Spleen (tissue), 11 donors: Measurements from ENCODE around the gene ADD1. TPM values are rescaled to one million over a fixed set of nuclear protein-coding genes. Genes with fewer than 3 reads are reported as not detected.

ENCODE experiments used
- DNase-seq: peaks from one replicate; pipeline ENCODE4 v3.0.0-alpha.2; 2020
- H3K27ac ChIP-seq, 8 donors: fragments of 200-600 bp; sonication (generic) in 7 of 8; 1 replicate in 4 of 8; 2 replicates in 4 of 8; pipeline versions ENCODE4 v1.5.0 to v1.8.0; 2016 to 2021; ENCODE audit warnings: inconsistent platforms in 4 of 8, mild to moderate bottlenecking in 4 of 8, moderate library complexity in 1 of 8
- H3K27me3 ChIP-seq, 7 donors: fragments of 200-600 bp; sonication (generic) in 6 of 7; replicated peaks in 1 of 7; 1 replicate in 4 of 7; 2 replicates in 3 of 7; pipeline versions ENCODE4 v1.5.0 to v1.8.0; 2016 to 2021; ENCODE audit warnings: inconsistent platforms in 3 of 7, mild to moderate bottlenecking in 1 of 7
- H3K36me3 ChIP-seq, 6 donors: fragments of 200-600 bp; sonication (generic) in 5 of 6; 1 replicate in 4 of 6; 2 replicates in 2 of 6; pipeline versions ENCODE4 v1.5.0 to v1.8.0; 2016 to 2021; ENCODE audit warnings: inconsistent platforms in 2 of 6
- H3K4me1 ChIP-seq, 6 donors: fragments of 200-600 bp; sonication (generic) in 5 of 6; 1 replicate in 3 of 6; 2 replicates in 3 of 6; pipeline versions ENCODE4 v1.5.0 to v1.8.0; 2016 to 2021; ENCODE audit warnings: inconsistent platforms in 3 of 6
- H3K4me3 ChIP-seq, 8 donors: fragments of 200-600 bp; sonication (generic) in 7 of 8; 1 replicate in 4 of 8; 2 replicates in 4 of 8; pipeline versions ENCODE4 v1.5.0 to v1.8.0; 2016 to 2021; ENCODE audit warnings: inconsistent platforms in 4 of 8, mild to moderate bottlenecking in 4 of 8, moderate library complexity in 2 of 8
- H3K9me3 ChIP-seq, 8 donors: fragments of 200-600 bp; sonication (generic) in 7 of 8; 1 replicate in 4 of 8; 2 replicates in 4 of 8; pipeline versions ENCODE4 v1.5.0 to v1.8.0; 2016 to 2021; ENCODE audit warnings: inconsistent platforms in 4 of 8
- CTCF ChIP-seq, 11 experiments: fragments of 200-600 bp in 7 of 11; fragments of 450-650 bp in 4 of 11; sonication (generic) in 4 of 11; IDR thresholded peaks in 8 of 11; conservative IDR thresholded peaks in 3 of 11; 1 replicate in 7 of 11; 2 replicates in 4 of 11; pipeline versions ENCODE4 v1.4.0 to v1.8.0; 2016 to 2021; ENCODE audit warnings: antibody characterized with exemption in 11 of 11, inconsistent platforms in 4 of 11, mild to moderate bottlenecking in 1 of 11
- POLR2A ChIP-seq, 3 donors: fragments of 450-650 bp; IDR thresholded peaks; one replicate each; pipeline ENCODE4 v1.5.1; 2017; ENCODE audit warnings: antibody characterized with exemption in 3 of 3, mild to moderate bottlenecking in 1 of 3
- POLR2AphosphoS5 ChIP-seq, 3 donors: sonication (generic); formaldehyde crosslinking; IDR thresholded peaks; one replicate each; pipeline ENCODE4 v1.5.1; 2017; ENCODE audit warnings: antibody characterized with exemption in 3 of 3
- WGBS, 5 donors: extraction: QIAGEN DNeasy Blood & Tissue Kit in 3 of 5; methylation state at CpG; one replicate each; pipeline versions ENCODE4 v1.1.5 to v1.1.7; 2013 to 2018; 5-methylcytosine and 5-hydroxymethylcytosine counted together
- intact Hi-C: fragments of 100-400 bp; cut with DNase I; formaldehyde crosslinking; loops from one replicate; pipeline ENCODE4 v1.15.0; 2023; ENCODE audit warnings: low total_unique reads
- polyA plus RNA-seq, 3 donors: library from polyadenylated mRNA; stranded (reverse); fragments of 200-250 nt; gene quantifications; one replicate each; pipeline ENCODE4 v1.2.1, GENCODE V29; 2013
- total RNA-seq, 7 donors: library from RNA; depleted of rRNA in 3 of 7; stranded (reverse); fragments of >200 nt in 3 of 7; fragmentation: NEBNext Ultra II Directional in 4 of 7; extraction: Animal tissue kit (Norgen Biotek cat#: 25700) in 4 of 7; gene quantifications; one replicate each; pipeline versions ENCODE4 v1.1.0 to v1.2.1, GENCODE V29; 2016 to 2021
- donor health status: healthy with polysubstance abuse.
- donor health status: DM: no; HTN: no; CAD: no; lungs with moderate emphysema.
- donor health status: DM: no; HTN: no; CAD: no.
- donor health status: Bipolar disorder and iron deficiency.
- donor health status: healthy.
- donor health status: DM: no; HTN: no; CAD: no.
- donor health status: DM: yes; HTN: yes; CAD: no.

ADD1 gene
- total and polyA plus RNA-seq, 10 donors, result 175 to 348 (median 265) TPM

- no peak for TF ChIP-seq CTCF (IDR thresholded peaks at IDR 0.05 in 8 of 11, conservative IDR thresholded peaks at IDR 0.05 in 3 of 11)
- no peak for TF ChIP-seq POLR2A (IDR thresholded peaks at IDR 0.05)
- no peak for TF ChIP-seq POLR2AphosphoS5 (IDR thresholded peaks at IDR 0.05)
- peak overlapping the region in 4 of 8 donors; percentile 0 to 92 (median 80) for H3K4me3 ChIP-seq
- peaks cover 0 to 51% (median 44%) of the 10 kb centered on the region in 6 donors for H3K36me3 ChIP-seq
- no peaks in the 10 kb centered on the region for H3K9me3 ChIP-seq
- peak; percentile 82 for DNase-seq
- H3K27ac ChIP-seq, result peak overlapping the region; percentile 64 to 96 (median 93)
- intact Hi-C loops, result loop anchor here (10.0 kb wide), 1 partner anchor 178 kb away; the partner anchor contains the start of gene TNIP2
- WGBS, 5 donors, result 58 to 85% (median 70%) methylated on average over 10 to 18 of the region's 18 CpGs
- peaks cover 40 to 77% (median 60%) of the 10 kb centered on the region in 6 donors for H3K4me1 ChIP-seq
- H3K27me3 ChIP-seq, result no peaks in the 10 kb centered on the region
Observed at GRCh38 chr4:2932321-2932950, 88.8 kb downstream of the ADD1 start.

GRCh38 chr4:2932951-2933565 is 89.4 kb downstream of the ADD1 start:
- Histone ChIP-seq H3K27ac (peak overlapping the region; percentile 64 to 96 (median 93)), H3K27me3 (no peaks in the 10 kb centered on the region), H3K4me3 (peak overlapping the region; percentile 71 to 97 (median 88)), H3K4me1 (peaks cover 40 to 83% (median 64%) of the 10 kb centered on the region in 6 donors), H3K36me3 (peaks cover 0 to 51% (median 42%) of the 10 kb centered on the region in 6 donors), H3K9me3 (no peaks in the 10 kb centered on the region)
- 52 to 84% (median 69%) methylated on average over 10 to 15 of the region's 15 CpGs for WGBS, 5 donors
- intact Hi-C loops, result loop anchor here (10.0 kb wide), 1 partner anchor 178 kb away; the partner anchor contains the start of gene TNIP2
- TF ChIP-seq CTCF (IDR thresholded peaks at IDR 0.05 in 8 of 11, conservative IDR thresholded peaks at IDR 0.05 in 3 of 11) (no peak), POLR2AphosphoS5 (IDR thresholded peaks at IDR 0.05) (peak; percentile 11 to 43 (median 17))
- no peak for DNase-seq

DNA sequence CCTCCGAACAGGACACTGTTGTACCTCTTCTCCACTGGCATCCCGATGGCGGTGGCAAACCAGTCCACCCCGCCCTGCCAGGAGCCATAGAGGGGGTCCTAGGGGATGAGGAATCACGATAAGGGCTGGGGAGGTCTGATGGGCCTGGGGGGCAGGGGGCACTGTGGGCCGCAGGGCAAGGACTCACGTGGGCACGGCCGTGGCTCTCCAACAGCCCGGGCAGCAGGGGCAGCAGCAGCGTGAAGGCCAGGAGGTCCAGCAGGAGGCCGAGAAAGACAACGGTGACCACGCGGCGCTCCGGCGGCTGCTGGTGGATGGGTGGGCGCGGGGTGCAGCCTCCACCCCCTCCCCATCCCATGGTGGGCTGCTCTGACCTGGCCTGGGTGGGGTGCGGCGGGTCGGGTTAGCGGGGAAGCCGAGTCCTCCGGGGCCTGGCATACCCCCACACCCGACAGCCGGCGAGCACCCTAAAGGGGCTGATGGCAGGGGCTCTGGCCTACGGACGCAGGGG is 90.0 kb downstream of the ADD1 start:
- 12 to 38% (median 25%) methylated on average over 24 to 31 of the region's 31 CpGs for WGBS, 5 donors
- TF ChIP-seq POLR2A (IDR thresholded peaks at IDR 0.05) (no peak), CTCF (IDR thresholded peaks at IDR 0.05 in 8 of 11, conservative IDR thresholded peaks at IDR 0.05 in 3 of 11) (no peak), POLR2AphosphoS5 (IDR thresholded peaks at IDR 0.05) (peak in 1 of 3 donors; percentile 10)
- peak overlapping the region; percentile 71 to 97 (median 88) for H3K4me3 ChIP-seq
- peaks cover 0 to 51% (median 42%) of the 10 kb centered on the region in 6 donors for H3K36me3 ChIP-seq
- H3K27me3 ChIP-seq, result no peaks in the 10 kb centered on the region
- DNase-seq, result no peak
- peaks cover 40 to 88% (median 64%) of the 10 kb centered on the region in 6 donors for H3K4me1 ChIP-seq
- no peaks in the 10 kb centered on the region for H3K9me3 ChIP-seq
- peak overlapping the region; percentile 90 to 99 (median 94) for H3K27ac ChIP-seq
- intact Hi-C loops, result loop anchor here (10.0 kb wide), 1 partner anchor 179 kb away; the partner anchor contains the start of gene TNIP2
